SU-DHL-6 (cell line): ENCODE data around the gene SLC9A1.

Experiments
- CTCF ChIP-seq: fragments of 200-600 bp; sonication (generic); IDR thresholded peaks from one replicate; pipeline ENCODE4 v1.5.1; 2017; ENCODE audit warnings: antibody characterized with exemption, mild to moderate bottlenecking, low read length, moderate library complexity; ENCODE audit not compliant: insufficient read depth, poor library complexity, severe bottlenecking
- EZH2phosphoT487 ChIP-seq: fragments of 200-600 bp; sonication (generic), shearing (Covaris generic); conservative IDR thresholded peaks from 2 replicates; pipeline ENCODE4 v1.6.1; 2018; ENCODE audit warnings: mild to moderate bottlenecking, antibody characterized with exemption, low read length, moderate library complexity, mixed read lengths

GRCh38 chr1:27060891-27061290 lies 94.0 kb downstream of the SLC9A1 start:
- TF ChIP-seq CTCF (no peak), EZH2phosphoT487 (no peak)
